Lung (tissue), 12 donors: ENCODE measurements around the gene GPR25. TPM values are rescaled to one million over a fixed set of nuclear protein-coding genes. Genes with fewer than 3 reads are reported as not detected.

Experiments
- ATAC-seq: fragments of 200-7000 bp; cut with Tn5 transposase; one replicate; pipeline ENCODE4 v1.9.1; 2020; ENCODE audit warnings: moderate number of reproducible peaks; ENCODE audit not compliant: insufficient read depth, low FRiP score
- DNase-seq, 3 donors: peaks; one replicate each; pipeline ENCODE4 v3.0.0-alpha.2; 2013 to 2017
- H3K27ac ChIP-seq, 2 donors: one replicate each; pipeline ENCODE4 v1.5.1; 2013; ENCODE audit warnings: mild to moderate bottlenecking in 2 of 2, moderate library complexity in 2 of 2, control low read depth in 1 of 2, inconsistent platforms in 1 of 2, low read depth in 1 of 2, low read length in 1 of 2
- H3K27me3 ChIP-seq, 3 donors: one replicate each; pipeline ENCODE4 v1.5.1; 2013; ENCODE audit warnings: low read length in 2 of 3; ENCODE audit not compliant: control insufficient read depth in 3 of 3, insufficient read depth in 3 of 3
- H3K36me3 ChIP-seq, 4 donors: one replicate each; pipeline ENCODE4 v1.5.1; 2013; ENCODE audit warnings: low read length in 4 of 4, mild to moderate bottlenecking in 1 of 4, moderate library complexity in 1 of 4; ENCODE audit not compliant: control insufficient read depth in 4 of 4, insufficient read depth in 4 of 4
- H3K4me1 ChIP-seq, 5 donors: one replicate each; pipeline ENCODE4 v1.5.1; 2013; ENCODE audit warnings: low read length in 5 of 5, mild to moderate bottlenecking in 2 of 5, moderate library complexity in 1 of 5; ENCODE audit not compliant: control insufficient read depth in 5 of 5, insufficient read depth in 5 of 5
- H3K4me3 ChIP-seq: one replicate; pipeline ENCODE4 v1.5.1; 2013; ENCODE audit warnings: mild to moderate bottlenecking, control low read depth, moderate library complexity
- H3K9ac ChIP-seq, 2 donors: one replicate each; pipeline ENCODE4 v1.5.1; 2013; ENCODE audit warnings: low read length in 2 of 2, control low read depth in 1 of 2; ENCODE audit not compliant: insufficient read depth in 1 of 2
- H3K9me3 ChIP-seq, 4 donors: one replicate each; pipeline ENCODE4 v1.5.1; 2013; ENCODE audit warnings: low read length in 3 of 4, mild to moderate bottlenecking in 1 of 4, moderate library complexity in 1 of 4; ENCODE audit not compliant: control insufficient read depth in 4 of 4, insufficient read depth in 3 of 4
- WGBS, 2 donors: extraction: QIAGEN DNeasy Blood & Tissue Kit; methylation state at CpG; one replicate each; pipeline ENCODE4 v1.1.7; 2013; 5-methylcytosine and 5-hydroxymethylcytosine counted together
- polyA plus RNA-seq, 2 donors: library from polyadenylated mRNA; stranded (reverse); fragments of 200-250 nt; gene quantifications; one replicate each; pipeline ENCODE4 v1.2.1, GENCODE V29; 2013
- total RNA-seq, 2 donors: library from RNA; depleted of rRNA in 1 of 2; stranded (reverse); fragments of >200 nt in 1 of 2; gene quantifications; one replicate each; pipeline ENCODE4 v1.2.1, GENCODE V29; 2014 to 2021
- TF ChIP-seq, protein P1 (sequence below): IDR thresholded peaks from 2 replicates; pipeline ENCODE4 v1.5.1; 2012; ENCODE audit warnings: mild to moderate bottlenecking; ENCODE audit errors: control extremely low read depth, extremely low read depth
- donor health status: control.
- donor health status: control.
- donor health status: Bipolar disorder and iron deficiency.
- donor health status: healthy.
- donor health status: DM: yes; HTN: yes; CAD: no.

Gene GPR25
- total and polyA plus RNA-seq, 4 donors, result 0.16 to 1.0 (median 0.63) TPM

DNA sequence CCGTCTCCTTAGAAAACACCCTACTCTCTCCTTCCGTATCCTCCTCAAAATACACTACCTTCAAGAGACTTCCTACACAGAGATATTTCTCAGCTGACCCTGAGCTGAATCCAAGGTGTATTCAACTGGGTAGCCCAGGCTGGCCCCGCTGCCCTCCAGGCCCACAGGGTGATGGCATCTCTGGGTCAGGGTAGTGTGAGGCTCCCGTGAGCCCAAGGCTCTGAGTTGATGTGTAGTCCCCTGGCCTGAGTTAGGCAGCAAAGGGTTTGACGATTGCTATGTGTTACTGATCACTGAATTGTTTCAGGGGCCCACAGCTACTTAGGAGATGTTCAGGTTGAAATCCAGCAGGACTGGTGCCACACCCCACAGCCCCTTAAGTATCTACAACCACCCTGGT is 28.6 kb downstream of the GPR25 start:
- ATAC-seq (no peak), DNase-seq (no peak)
- Histone ChIP-seq H3K4me1 (peaks cover 0 to 5% (median 0%) of the 10 kb centered on the region in 5 donors), H3K27ac (no peak overlapping the region), H3K9me3 (no peaks in the 10 kb centered on the region), H3K4me3 (no peak overlapping the region), H3K9ac (no peak overlapping the region), H3K27me3 (no peaks in the 10 kb centered on the region), H3K36me3 (peaks cover 0 to 7% (median 1%) of the 10 kb centered on the region in 4 donors)
- TF ChIP-seq, protein P1, sequence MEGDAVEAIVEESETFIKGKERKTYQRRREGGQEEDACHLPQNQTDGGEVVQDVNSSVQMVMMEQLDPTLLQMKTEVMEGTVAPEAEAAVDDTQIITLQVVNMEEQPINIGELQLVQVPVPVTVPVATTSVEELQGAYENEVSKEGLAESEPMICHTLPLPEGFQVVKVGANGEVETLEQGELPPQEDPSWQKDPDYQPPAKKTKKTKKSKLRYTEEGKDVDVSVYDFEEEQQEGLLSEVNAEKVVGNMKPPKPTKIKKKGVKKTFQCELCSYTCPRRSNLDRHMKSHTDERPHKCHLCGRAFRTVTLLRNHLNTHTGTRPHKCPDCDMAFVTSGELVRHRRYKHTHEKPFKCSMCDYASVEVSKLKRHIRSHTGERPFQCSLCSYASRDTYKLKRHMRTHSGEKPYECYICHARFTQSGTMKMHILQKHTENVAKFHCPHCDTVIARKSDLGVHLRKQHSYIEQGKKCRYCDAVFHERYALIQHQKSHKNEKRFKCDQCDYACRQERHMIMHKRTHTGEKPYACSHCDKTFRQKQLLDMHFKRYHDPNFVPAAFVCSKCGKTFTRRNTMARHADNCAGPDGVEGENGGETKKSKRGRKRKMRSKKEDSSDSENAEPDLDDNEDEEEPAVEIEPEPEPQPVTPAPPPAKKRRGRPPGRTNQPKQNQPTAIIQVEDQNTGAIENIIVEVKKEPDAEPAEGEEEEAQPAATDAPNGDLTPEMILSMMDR, result no peak
- WGBS, 2 donors, result 95 to 98% methylated on average over 5 of the region's 5 CpGs

DNA sequence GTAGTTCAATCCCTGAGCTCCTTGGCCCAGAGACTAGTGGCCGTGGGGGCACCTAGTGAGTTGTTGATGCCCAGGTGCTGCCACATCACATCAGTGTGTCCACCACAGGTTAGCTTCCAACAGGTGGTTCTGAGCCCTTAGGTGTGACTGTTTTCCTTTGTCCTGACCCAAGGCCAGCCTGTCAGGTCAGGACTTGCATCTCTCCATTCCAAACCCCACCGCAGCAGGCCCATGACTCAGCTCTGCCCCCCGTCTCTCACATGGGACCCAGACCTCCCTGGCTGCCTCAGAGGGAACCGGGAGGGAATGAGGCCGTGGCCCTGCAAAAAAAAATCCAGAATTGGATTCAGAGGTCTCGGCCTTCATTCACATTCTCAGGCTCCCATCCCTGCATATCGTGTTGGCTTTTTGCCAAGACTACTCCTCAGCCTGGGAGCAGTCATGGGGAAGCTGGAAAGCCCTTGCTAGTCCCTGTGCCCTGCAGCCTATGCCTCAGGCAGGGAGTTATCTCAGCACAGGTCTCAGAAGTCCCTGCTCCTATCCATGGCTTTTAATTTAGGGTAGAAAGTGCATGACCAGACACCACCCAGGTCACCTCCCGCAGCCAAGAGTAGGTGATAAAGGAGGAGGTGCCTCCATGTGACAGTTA is 29.1 kb downstream of the GPR25 start:
- Histone ChIP-seq H3K9ac (no peak overlapping the region), H3K27ac (no peak overlapping the region), H3K36me3 (peaks cover 0 to 7% (median 1%) of the 10 kb centered on the region in 4 donors), H3K9me3 (no peaks in the 10 kb centered on the region), H3K4me3 (no peak overlapping the region), H3K27me3 (no peaks in the 10 kb centered on the region), H3K4me1 (peaks cover 0 to 3% (median 0%) of the 10 kb centered on the region in 5 donors)
- 85 to 92% methylated on average over 8 of the region's 8 CpGs for WGBS, 2 donors
- TF ChIP-seq, protein P1, result no peak
- DNase-seq (no peak), ATAC-seq (no peak)

DNA sequence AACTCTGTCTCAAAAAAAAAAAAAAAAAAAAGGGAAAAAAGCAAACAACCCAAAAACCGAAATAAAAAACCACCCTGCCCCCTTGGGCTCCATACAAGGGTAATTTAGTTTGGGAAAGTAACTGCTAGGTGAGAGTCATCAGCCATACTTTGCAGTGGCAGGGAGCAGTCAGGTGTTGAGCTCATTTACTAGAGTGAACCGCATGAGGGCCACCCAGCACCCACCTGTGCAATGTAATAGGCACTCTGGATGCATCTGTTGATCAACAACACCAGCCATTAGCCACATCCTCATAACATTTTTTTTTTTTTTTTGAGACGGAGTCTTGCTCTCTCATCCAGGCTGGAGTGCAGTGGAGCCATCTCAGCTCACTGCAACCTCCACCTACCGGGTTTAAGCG is 31.0 kb downstream of the GPR25 start:
- H3K27me3 ChIP-seq, result no peaks in the 10 kb centered on the region
- no peak overlapping the region for H3K4me3 ChIP-seq
- H3K9ac ChIP-seq, result no peak overlapping the region
- ATAC-seq (no peak), DNase-seq (no peak)
- H3K9me3 ChIP-seq, result no peaks in the 10 kb centered on the region
- H3K27ac ChIP-seq, result no peak overlapping the region
- WGBS, 2 donors, result 68 to 85% methylated on average over 5 of the region's 5 CpGs
- H3K36me3 ChIP-seq, result peaks cover 0 to 7% (median 1%) of the 10 kb centered on the region in 4 donors
- H3K4me1 ChIP-seq, result peaks cover 0 to 3% (median 0%) of the 10 kb centered on the region in 5 donors
- TF ChIP-seq, protein P1, result no peak

DNA sequence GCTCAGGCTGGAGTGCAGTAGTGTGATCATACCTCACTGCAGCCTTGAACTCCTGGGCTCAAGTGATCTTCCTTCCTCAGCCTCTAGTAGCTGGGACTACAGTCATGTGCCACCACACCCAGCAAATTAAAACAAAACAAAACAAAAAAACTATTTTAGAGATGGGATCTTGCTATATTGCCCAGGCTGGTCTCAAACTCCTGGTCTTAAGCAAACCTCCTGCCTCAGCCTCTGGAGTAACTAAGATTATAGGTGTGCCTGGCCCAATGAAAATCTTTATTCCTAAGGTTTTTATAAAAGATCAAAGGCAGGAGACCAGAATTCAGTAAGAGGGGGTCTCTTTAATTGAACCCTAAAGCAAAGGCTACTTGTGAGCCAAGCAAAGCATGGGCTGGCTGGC is 32.0 kb downstream of the GPR25 start:
- TF ChIP-seq, protein P1, result no peak
- Histone ChIP-seq H3K36me3 (peaks cover 0 to 4% (median 0%) of the 10 kb centered on the region in 4 donors), H3K27ac (no peak overlapping the region), H3K9ac (no peak overlapping the region), H3K27me3 (no peaks in the 10 kb centered on the region), H3K9me3 (no peaks in the 10 kb centered on the region), H3K4me3 (no peak overlapping the region), H3K4me1 (peaks cover 0 to 3% (median 0%) of the 10 kb centered on the region in 5 donors)
- ATAC-seq, result no peak
- no peak for DNase-seq
